ENCODE data around the gene EEF1B2.
"Not testable (repeated sequence)": the region's sequence is repeated elsewhere in the genome, so short reads cannot be mapped to it uniquely, and the experiment has no call there.

The EEF1B2 gene

DNA sequence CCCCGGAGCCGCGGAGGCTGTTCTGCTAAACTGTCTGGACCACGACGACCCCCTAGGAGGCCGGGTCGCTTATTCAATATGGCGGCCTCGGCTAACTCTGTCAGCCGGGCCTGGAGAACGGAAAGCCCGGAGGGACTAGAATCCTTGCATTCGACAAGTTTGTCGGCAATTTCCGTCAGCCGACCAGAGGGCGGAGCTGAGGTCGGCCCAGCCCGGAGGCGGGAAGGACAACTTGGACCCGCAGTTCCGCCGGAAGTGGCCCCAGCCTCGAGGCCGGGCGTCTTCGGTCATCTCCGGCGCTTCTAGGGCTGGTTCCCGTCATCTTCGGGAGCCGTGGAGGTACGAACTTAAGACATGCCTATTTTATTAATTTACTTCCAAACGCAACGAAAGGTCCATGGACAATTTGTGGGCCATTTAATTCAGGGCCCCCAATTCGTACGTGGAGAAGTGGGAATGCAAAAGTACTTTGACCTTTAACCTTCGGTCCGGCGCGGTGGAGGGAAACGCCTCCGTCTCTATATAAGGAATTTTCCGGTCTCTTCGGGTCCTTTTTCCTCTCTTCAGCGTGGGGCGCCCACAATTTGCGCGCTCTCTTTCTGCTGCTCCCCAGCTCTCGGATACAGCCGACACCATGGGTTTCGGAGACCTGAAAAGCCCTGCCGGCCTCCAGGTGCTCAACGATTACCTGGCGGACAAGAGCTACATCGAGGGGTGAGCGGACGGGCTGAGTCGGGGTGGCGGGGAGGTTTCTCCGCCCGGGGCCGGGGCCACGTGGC, at the start of gene EEF1B2, which contains the start of gene NDUFS1:
TSS of gene EEF1B2 (plus strand) at position 550 of the 779 bp plus-strand sequence. CDS start at position 635, 85 bp downstream.
TSS of gene NDUFS1 (minus strand) at position 99 of the 779 bp plus-strand sequence. CDS start 5,766 bp downstream, outside the sequence.
- peak; percentile 99 for DNase-seq

DNA sequence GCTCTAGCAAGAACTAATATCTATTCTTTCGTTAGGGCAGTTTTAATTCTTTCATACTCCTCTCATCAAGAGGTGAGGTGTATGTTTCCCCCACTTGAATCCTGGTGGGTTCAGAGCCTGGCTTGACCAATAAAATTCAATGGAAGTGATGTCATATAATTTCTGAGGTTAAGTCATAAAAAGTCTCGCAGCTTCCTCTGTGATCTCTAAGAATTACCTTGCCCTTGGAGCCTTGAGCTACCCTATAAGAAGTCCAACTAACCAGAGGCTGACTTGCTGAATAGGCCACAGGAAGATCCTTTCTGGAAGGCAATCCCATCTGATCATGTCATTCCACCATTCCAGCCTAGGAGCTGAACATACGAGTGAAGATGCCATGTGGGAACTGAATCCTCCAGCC, 47.6 kb upstream of the EEF1B2 start:
- DNase-seq, result no peak

DNA sequence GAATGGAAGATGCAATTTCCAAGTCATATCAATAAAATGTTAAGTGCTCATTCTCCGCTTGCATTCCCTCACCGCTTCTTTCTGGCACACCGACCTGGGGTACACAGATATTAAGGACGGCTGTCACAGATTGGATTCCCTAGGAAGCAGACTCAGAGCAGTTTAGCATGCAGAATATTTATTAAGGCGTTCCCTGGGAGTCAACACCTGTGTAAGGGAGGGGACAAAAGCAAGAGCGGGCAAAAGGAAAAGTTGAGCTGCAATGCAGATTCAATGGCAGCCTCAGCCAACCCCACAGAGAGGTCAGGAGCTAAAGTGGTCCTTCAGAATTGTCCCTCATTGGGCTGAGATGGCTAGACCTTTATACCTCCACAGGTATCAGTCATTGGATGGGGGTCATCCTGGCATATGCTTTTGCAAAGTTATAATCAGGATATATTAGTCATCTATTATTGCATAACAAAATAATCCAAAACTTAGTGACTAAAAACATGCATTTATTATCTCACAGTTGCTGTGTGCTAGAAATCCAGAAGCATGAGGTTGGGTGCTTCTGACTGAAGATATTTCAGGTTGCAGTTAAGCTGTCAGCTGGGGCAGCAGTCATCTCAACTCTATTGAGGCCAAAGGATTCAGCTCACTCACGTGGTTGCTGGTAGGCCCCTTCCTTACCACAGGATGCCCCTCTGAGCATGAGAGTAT, 46.7 kb upstream of the EEF1B2 start:
- no peak for DNase-seq

DNA sequence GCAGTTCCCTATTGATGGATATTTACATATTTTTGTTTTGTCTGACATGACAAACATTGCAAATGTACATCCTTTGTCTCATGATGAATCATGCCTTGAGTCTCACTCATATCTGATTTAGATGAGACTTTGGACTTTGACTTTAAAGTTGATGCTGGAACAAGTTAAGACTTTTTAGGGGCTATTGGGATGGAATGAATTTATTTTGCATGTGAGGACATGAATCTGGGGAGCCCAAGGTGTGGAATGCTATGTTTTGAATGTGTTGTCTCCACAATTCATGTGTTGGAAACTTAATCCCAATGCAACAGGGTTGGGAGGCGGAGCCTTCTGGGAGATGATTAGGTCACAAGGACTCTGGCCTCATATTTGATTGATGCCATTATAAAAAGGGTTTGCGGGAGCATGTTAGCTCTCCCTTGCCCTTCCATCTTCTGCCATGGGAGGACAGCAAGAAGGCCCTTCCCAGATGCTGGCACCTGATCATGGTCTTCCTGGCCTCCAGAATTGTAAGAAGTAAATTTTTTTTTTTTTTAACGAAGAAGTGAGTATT, 44.6 kb upstream of the EEF1B2 start:
- DNase-seq, result no peak

DNA sequence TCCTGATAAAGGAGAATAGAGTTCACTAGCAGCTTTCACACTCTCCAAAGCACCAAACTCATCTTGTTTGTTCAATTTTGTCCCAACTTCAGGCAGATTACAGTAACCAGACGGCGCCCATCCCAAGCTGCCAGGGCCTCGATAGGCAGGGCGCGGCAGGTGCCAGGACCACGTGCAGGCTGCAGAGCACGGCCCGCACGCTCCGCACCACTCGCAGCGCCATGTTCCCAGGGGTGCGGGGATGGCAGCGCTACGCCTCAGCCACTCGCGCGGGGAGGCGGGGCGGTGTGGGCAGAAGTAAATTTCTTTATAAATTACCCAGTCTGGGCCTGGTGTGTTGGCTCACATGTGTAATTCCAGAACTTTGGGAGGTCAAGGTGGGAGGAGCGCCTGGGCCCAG, 43.4 kb upstream of the EEF1B2 start:
- no peak for DNase-seq

DNA sequence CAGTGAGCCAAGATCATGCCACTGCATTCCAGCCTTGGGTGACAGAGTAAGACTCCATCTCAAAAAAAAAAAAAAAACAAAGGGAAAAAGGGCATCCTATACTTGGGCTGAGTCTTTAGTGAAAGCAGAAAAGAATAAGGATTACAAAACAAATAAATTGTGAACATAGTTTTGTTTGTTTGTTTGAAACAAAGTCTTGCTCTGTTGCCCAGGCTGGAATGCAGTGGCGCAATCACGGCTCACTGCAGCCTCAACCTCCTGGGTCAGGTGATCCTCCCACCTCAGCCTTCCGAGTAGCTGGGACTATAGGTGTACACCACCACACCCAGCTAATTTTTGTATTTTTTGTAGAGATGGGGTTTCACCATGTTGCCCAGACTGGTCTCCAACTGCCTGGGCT, 37.1 kb upstream of the EEF1B2 start:
- DNase-seq, result not testable (repeated sequence)

- DNase-seq, result no peak
Measured at GRCh38 chr2:206125901-206126300, 33.8 kb upstream of the EEF1B2 start.

GRCh38 chr2:206127656-206128055, 32.0 kb upstream of the EEF1B2 start:
- peak; percentile 42 for DNase-seq

DNA sequence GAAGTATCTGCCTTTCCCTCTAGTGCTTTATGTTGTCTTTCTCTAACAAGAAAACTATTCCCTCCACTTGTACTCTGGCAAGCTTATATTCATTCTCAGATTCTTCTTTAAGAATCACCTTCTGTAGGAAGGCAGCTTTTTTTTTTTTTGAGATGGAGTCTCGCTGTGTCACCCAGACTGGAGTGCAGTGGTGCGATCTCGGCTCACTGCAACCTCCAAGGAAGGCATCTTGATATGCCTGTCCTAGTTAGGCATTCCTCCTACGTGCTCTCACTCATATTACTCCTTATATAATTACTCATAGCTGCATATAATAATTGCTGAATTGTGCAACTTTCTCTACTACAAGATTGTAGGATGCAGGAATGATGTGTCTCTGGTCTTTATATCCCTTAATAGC, 16.2 kb upstream of the EEF1B2 start:
- DNase-seq, result no peak

GRCh38 chr2:206144383-206144782, 15.3 kb upstream of the EEF1B2 start:
- DNase-seq, result no peak

GRCh38 chr2:206145665-206146064, 14.0 kb upstream of the EEF1B2 start:
- no peak for DNase-seq

DNA sequence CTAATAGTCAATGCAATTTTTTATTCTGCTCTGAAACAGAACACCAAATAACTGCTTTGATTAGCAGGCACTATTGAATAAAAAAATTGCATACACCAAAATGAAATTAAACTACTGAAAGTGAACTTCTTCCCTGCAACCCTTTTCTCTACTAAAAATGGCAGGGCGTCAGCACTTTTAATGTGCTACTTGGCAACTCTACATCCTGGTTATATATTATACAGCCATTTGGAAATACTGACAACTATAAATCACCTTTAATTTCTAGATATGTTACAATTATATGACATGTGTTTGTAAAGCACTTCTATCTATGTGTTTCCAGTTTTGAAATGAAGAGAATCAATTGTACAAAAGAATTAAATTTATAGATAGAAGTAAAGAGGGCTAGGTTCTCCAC, 10.4 kb upstream of the EEF1B2 start:
- DNase-seq, result no peak

DNA sequence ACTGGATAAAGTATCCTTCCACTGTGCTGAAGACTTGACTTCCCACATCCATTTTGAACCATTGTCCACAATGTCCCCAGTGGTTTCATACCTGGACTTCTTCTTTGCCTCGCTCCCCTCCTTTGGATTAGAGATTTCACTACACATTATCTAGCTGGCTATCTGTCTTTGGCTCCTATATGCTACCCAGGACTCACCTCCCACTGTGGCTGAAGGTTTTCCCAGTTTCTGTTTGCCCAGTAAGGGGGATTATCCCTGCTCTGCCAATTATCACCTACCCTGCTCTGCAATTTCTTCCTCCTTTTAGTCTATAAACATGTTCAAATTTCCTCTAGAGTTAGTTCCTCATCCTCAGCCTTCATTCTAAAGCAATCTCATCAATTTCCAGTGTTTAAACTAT, 9.5 kb upstream of the EEF1B2 start:
- no peak for DNase-seq

GRCh38 chr2:206150631-206151030, 9.1 kb upstream of the EEF1B2 start:
- no peak for DNase-seq

GRCh38 chr2:206154197-206154596, 5.5 kb upstream of the EEF1B2 start:
- DNase-seq, result peak; percentile 14

- DNase-seq, result not testable (repeated sequence)
Measured at GRCh38 chr2:206157014-206157413, 2.7 kb upstream of the EEF1B2 start.

GRCh38 chr2:206158563-206159345, 941 bp upstream of the EEF1B2 start:
- DNase-seq, result peak; percentile 46

GRCh38 chr2:206160125-206160806, 571 bp downstream of the EEF1B2 start:
- DNase-seq, result peak; percentile 49

GRCh38 chr2:206160807-206161179, 1.1 kb downstream of the EEF1B2 start:
- no peak for DNase-seq

GRCh38 chr2:206162401-206162800, 2.7 kb downstream of the EEF1B2 start:
- DNase-seq, result not testable (repeated sequence)

GRCh38 chr2:206163251-206163880, 3.7 kb downstream of the EEF1B2 start:
- peak; percentile 28 for DNase-seq

DNA sequence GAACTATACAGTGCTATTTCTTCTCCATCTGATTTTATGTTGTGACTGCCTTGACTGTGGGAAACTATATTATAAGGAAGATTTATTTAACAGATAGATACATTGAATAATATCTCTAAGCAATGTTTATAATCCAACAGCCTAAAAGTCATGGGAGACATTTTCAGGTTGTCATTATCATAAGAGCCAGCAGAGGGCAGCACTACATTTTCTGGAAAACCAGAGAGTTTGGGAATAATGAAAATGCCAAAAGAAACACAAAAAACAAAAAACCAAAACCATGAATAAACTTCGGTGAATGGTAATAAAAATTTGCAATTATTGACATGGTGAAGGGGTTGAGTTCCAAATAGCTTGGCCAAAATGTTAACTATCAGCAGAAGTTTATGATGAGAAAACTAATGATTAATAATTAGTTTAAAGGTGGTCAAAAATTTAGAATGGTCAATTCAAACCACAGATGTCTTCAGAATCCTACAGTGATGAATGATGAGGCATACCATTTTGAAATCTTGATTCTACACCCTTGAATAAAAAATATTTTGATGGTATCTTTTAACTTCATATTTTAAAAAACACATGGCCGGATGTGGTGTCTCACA, 4.7 kb downstream of the EEF1B2 start:
- DNase-seq, result peak; percentile 55
